Endodermal cell (in vitro differentiated cells): ENCODE data around the gene IQCH. TPM values are rescaled to one million over a fixed set of nuclear protein-coding genes. Genes with fewer than 3 reads are reported as not detected.
A peak's percentile ranks its signal among the peaks of the same experiment; 100 is the strongest.

Experiments used
- DNase-seq: peaks from one replicate; pipeline ENCODE4 v3.0.0-alpha.2; 2017
- H3K27ac ChIP-seq: 2 replicates; pipeline ENCODE4 v1.5.1; 2013; ENCODE audit warnings: mild to moderate bottlenecking, low read depth, low read length, moderate library complexity
- H3K27me3 ChIP-seq: 2 replicates; pipeline ENCODE4 v1.6.1; 2013; ENCODE audit warnings: mild to moderate bottlenecking, low read length, moderate library complexity; ENCODE audit not compliant: insufficient read depth, control insufficient read depth, poor library complexity, severe bottlenecking
- H3K36me3 ChIP-seq: 2 replicates; pipeline ENCODE4 v1.7.0; 2013; ENCODE audit warnings: mild to moderate bottlenecking, low read length, moderate library complexity; ENCODE audit not compliant: control insufficient read depth, insufficient read depth
- H3K4me1 ChIP-seq: one replicate; pipeline ENCODE4 v1.7.0; 2013; ENCODE audit warnings: low read length; ENCODE audit not compliant: control insufficient read depth, insufficient read depth
- H3K4me3 ChIP-seq: 2 replicates; pipeline ENCODE4 v1.5.1; 2013; ENCODE audit warnings: mild to moderate bottlenecking, low read length, moderate library complexity
- H3K9ac ChIP-seq: 2 replicates; pipeline ENCODE4 v1.6.1; 2013; ENCODE audit warnings: mild to moderate bottlenecking, low read length, moderate library complexity; ENCODE audit not compliant: poor library complexity, severe bottlenecking; ENCODE audit errors: extremely low read depth
- H3K9me3 ChIP-seq: 2 replicates; pipeline ENCODE4 v1.6.1; 2013; ENCODE audit warnings: mild to moderate bottlenecking, low read length, moderate library complexity; ENCODE audit not compliant: control insufficient read depth
- H3K27ac Mint-ChIP-seq: 2 replicates; pipeline ENCODE4 v1.8.0; 2020; ENCODE audit warnings: mixed read lengths
- H3K27me3 Mint-ChIP-seq: 2 replicates; pipeline ENCODE4 v1.8.0; 2021; ENCODE audit warnings: mild to moderate bottlenecking, mixed read lengths; ENCODE audit not compliant: insufficient read depth
- H3K36me3 Mint-ChIP-seq: 2 replicates; pipeline ENCODE4 v1.8.0; 2020; ENCODE audit warnings: low read depth, mixed read lengths
- H3K4me1 Mint-ChIP-seq: 2 replicates; pipeline ENCODE4 v1.8.0; 2020; ENCODE audit warnings: mixed read lengths
- H3K4me3 Mint-ChIP-seq: 2 replicates; pipeline ENCODE4 v1.8.0; 2020; ENCODE audit warnings: mild to moderate bottlenecking, moderate library complexity, mixed read lengths
- H3K9me3 Mint-ChIP-seq: 2 replicates; pipeline ENCODE4 v1.8.0; 2020; ENCODE audit warnings: mild to moderate bottlenecking, mixed read lengths
- WGBS, 2 experiments: methylation state at CpG; one replicate each; pipeline versions ENCODE4 v1.1.5 to v1.1.7; 2013; ENCODE audit warnings: missing lambda C conversion rate in 2 of 2, mixed read lengths in 1 of 2; ENCODE audit not compliant: insufficient coverage in 1 of 2, insufficient read length in 1 of 2; 5-methylcytosine and 5-hydroxymethylcytosine counted together
- total RNA-seq, 2 donors: library from RNA; stranded (reverse); fragmentation: NEBNext Ultra II Directional in 1 of 2; extraction: Animal tissue kit (Norgen Biotek cat#: 25700) in 1 of 2; gene quantifications; 2 replicates in 1 of 2; 3 replicates in 1 of 2; pipeline ENCODE4 v1.2.1, GENCODE V29; 2021
- TF ChIP-seq, protein P1 (sequence below): fragments of 200-600 bp; sonication (generic); conservative IDR thresholded peaks from 2 replicates; pipeline ENCODE4 v1.5.0; 2021; ENCODE audit warnings: antibody characterized with exemption, mild to moderate bottlenecking

The IQCH gene
- total RNA-seq, 2 donors from 2014 or later, result 6.2 to 12.8 TPM

DNA sequence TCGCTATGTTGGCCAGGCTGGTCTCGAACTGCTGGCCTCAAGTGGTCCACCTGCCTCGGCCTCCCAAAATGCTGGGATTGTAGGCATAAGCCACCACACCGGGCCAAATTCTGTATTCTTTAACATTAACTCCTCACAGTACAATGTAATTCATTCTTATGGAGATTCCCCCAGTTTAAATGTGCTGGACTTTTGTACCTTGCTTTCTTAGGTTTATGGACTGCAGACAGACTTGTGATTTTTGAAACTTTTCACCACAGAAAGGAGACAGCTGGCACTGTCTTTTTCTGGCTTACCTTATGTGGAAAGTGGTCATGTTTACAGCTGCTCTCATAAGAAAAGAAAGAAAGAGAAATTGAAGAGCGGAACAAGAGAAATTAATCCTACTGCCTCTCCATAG lies 103.8 kb downstream of the IQCH start:
- no peaks in the 10 kb centered on the region for H3K27me3 Mint-ChIP-seq
- H3K9me3 ChIP-seq, result no peaks in the 10 kb centered on the region
- H3K36me3 Mint-ChIP-seq, result peaks cover 2% of the 10 kb centered on the region
- H3K4me1 Mint-ChIP-seq, result peaks cover 12% of the 10 kb centered on the region
- H3K9ac ChIP-seq, result no peak overlapping the region
- H3K4me3 ChIP-seq, result no peak overlapping the region
- DNase-seq, result no peak
- no peak overlapping the region for H3K4me3 Mint-ChIP-seq
- H3K9me3 Mint-ChIP-seq, result peaks cover 2% of the 10 kb centered on the region
- H3K36me3 ChIP-seq, result no peaks in the 10 kb centered on the region
- WGBS, 2 experiments, result 93 to 100% methylated on average over 3 to 5 of the region's 5 CpGs
- no peaks in the 10 kb centered on the region for H3K27me3 ChIP-seq
- H3K27ac ChIP-seq, result peak overlapping the region; percentile 59
- TF ChIP-seq, protein P1, sequence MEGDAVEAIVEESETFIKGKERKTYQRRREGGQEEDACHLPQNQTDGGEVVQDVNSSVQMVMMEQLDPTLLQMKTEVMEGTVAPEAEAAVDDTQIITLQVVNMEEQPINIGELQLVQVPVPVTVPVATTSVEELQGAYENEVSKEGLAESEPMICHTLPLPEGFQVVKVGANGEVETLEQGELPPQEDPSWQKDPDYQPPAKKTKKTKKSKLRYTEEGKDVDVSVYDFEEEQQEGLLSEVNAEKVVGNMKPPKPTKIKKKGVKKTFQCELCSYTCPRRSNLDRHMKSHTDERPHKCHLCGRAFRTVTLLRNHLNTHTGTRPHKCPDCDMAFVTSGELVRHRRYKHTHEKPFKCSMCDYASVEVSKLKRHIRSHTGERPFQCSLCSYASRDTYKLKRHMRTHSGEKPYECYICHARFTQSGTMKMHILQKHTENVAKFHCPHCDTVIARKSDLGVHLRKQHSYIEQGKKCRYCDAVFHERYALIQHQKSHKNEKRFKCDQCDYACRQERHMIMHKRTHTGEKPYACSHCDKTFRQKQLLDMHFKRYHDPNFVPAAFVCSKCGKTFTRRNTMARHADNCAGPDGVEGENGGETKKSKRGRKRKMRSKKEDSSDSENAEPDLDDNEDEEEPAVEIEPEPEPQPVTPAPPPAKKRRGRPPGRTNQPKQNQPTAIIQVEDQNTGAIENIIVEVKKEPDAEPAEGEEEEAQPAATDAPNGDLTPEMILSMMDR, result no peak
- H3K27ac Mint-ChIP-seq, result no peak overlapping the region
- no peaks in the 10 kb centered on the region for H3K4me1 ChIP-seq

DNA sequence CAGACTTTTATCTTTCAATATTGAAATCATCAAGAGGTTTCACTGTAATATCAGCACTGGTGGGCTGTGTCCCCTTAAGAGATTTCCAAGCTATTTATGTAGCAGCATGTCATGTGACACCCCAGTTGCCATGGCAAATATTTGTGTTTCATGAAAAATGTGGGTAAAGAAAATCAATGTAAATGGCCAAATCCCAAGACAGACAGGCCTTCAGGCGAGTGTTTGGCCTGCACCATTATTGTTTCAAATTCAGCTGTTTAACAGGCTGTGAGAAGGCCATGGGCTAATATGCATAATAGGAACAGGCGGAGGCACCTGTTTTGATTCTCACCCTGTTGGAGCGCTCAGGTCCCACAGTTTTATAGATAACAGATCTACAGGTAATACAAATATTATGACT lies 104.2 kb downstream of the IQCH start:
- Mint-ChIP-seq H3K27me3 (no peaks in the 10 kb centered on the region), H3K36me3 (peaks cover 1% of the 10 kb centered on the region), H3K4me3 (no peak overlapping the region), H3K9me3 (no peaks in the 10 kb centered on the region), H3K4me1 (peaks cover 12% of the 10 kb centered on the region), H3K27ac (no peak overlapping the region)
- no peak overlapping the region for H3K4me3 ChIP-seq
- DNase-seq, result no peak
- H3K27me3 ChIP-seq, result no peaks in the 10 kb centered on the region
- no peak overlapping the region for H3K9ac ChIP-seq
- H3K36me3 ChIP-seq, result no peaks in the 10 kb centered on the region
- TF ChIP-seq, protein P1, result no peak
- H3K27ac ChIP-seq, result peak overlapping the region; percentile 72
- no peaks in the 10 kb centered on the region for H3K4me1 ChIP-seq
- no peaks in the 10 kb centered on the region for H3K9me3 ChIP-seq
- 69 to 86% methylated on average over 1 to 2 of the region's 3 CpGs for whole genome bisulfite sequencing, 2 experiments

DNA sequence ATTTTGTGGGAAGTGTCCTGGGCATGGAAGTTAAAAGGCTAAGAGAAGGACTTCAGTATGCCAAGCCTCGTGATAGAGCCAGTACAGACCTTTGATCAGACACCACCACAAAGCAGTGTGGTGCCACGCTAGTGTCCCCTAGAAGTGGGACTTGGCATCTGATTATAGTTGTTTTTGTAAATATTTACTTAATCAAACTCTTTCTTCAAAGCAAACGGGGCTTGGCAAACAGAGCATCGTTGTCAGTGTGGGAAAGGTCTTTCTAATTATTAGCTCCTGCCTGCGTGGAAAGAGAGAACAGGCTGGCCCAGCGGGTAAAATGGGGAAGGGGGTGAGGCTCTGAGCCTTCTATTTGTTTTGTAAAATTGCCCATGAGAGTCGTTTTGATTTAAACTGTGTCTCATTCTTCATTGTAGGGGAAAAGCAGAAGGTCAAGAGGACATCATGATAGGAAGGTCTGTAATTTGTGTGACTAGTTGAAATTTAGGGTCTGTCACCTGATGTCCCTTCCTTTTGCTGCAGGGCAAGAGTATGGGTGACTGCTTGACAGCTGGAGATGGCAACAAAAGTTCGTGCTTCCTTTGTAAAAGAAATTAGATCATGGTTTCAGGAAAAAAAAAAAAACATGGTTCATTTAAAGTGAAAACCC lies 105.0 kb downstream of the IQCH start:
- DNase-seq, result no peak
- H3K4me1 Mint-ChIP-seq, result peaks cover 12% of the 10 kb centered on the region
- H3K27ac ChIP-seq, result peak overlapping the region; percentile 72
- H3K9me3 ChIP-seq, result no peaks in the 10 kb centered on the region
- no peaks in the 10 kb centered on the region for H3K9me3 Mint-ChIP-seq
- H3K36me3 ChIP-seq, result no peaks in the 10 kb centered on the region
- H3K9ac ChIP-seq, result no peak overlapping the region
- no peak overlapping the region for H3K4me3 Mint-ChIP-seq
- H3K27me3 ChIP-seq, result no peaks in the 10 kb centered on the region
- no peaks in the 10 kb centered on the region for H3K36me3 Mint-ChIP-seq
- no peak overlapping the region for H3K27ac Mint-ChIP-seq
- no peaks in the 10 kb centered on the region for H3K4me1 ChIP-seq
- no peak overlapping the region for H3K4me3 ChIP-seq
- 54 to 70% methylated on average over 3 to 8 of the region's 8 CpGs for WGBS, 2 experiments
- no peaks in the 10 kb centered on the region for H3K27me3 Mint-ChIP-seq
- TF ChIP-seq, protein P1, result no peak
